KMS-11 (cell line): ENCODE measurements around the gene ARHGAP35.

Source experiments
- H2AFZ ChIP-seq: fragments of 200-600 bp; sonication (generic); 2 replicates; pipeline ENCODE4 v1.6.1; 2016; ENCODE audit warnings: antibody characterized with exemption, mixed run types, low read depth
- H3K27ac ChIP-seq: fragments of 200-600 bp; sonication (generic); 2 replicates; pipeline ENCODE4 v1.6.1; 2016; ENCODE audit warnings: mild to moderate bottlenecking, mixed run types
- H3K27me3 ChIP-seq: fragments of 200-600 bp; sonication (generic); 2 replicates; pipeline ENCODE4 v1.6.1; 2017; ENCODE audit warnings: mild to moderate bottlenecking, low read depth, mixed run types, moderate library complexity; ENCODE audit not compliant: insufficient read depth
- H3K36me3 ChIP-seq: fragments of 200-600 bp; sonication (generic); 2 replicates; pipeline ENCODE4 v1.6.1; 2017; ENCODE audit warnings: mild to moderate bottlenecking, mixed run types; ENCODE audit not compliant: insufficient read depth
- H3K4me1 ChIP-seq: fragments of 200-600 bp; sonication (generic); 2 replicates; pipeline ENCODE4 v1.6.1; 2016; ENCODE audit warnings: mild to moderate bottlenecking, low read depth, mixed run types; ENCODE audit not compliant: poor library complexity, severe bottlenecking
- H3K4me2 ChIP-seq: fragments of 200-600 bp; sonication (generic); 2 replicates; pipeline ENCODE4 v1.7.0; 2016; ENCODE audit warnings: mild to moderate bottlenecking, mixed run types
- H3K4me3 ChIP-seq: fragments of 200-600 bp; sonication (generic); IDR thresholded peaks from 2 replicates; pipeline ENCODE4 v1.6.1; 2017; ENCODE audit warnings: low read depth, low read length, mixed read lengths; ENCODE audit not compliant: insufficient read depth
- H3K79me2 ChIP-seq: fragments of 200-600 bp; sonication (generic); 2 replicates; pipeline ENCODE4 v1.6.1; 2016; ENCODE audit warnings: low read depth, mixed run types; ENCODE audit not compliant: insufficient read depth
- H3K9ac ChIP-seq: fragments of 200-600 bp; sonication (generic); 2 replicates; pipeline ENCODE4 v1.6.1; 2016; ENCODE audit warnings: mild to moderate bottlenecking, mixed run types
- H4K20me1 ChIP-seq: fragments of 200-600 bp; sonication (generic); 2 replicates; pipeline ENCODE4 v1.6.1; 2016; ENCODE audit warnings: mild to moderate bottlenecking, mixed run types; ENCODE audit not compliant: insufficient read depth
- CTCF ChIP-seq: fragments of 200-600 bp; sonication (generic); conservative IDR thresholded peaks from 2 replicates; pipeline ENCODE4 v1.6.1; 2017; ENCODE audit warnings: low read depth, mild to moderate bottlenecking, antibody characterized with exemption, low read length, moderate library complexity, mixed read lengths

ARHGAP35 gene

GRCh38 chr19:46906221-46906620, 45.4 kb downstream of the ARHGAP35 start:
- Histone ChIP-seq H3K4me2 (no peak overlapping the region), H3K9ac (no peak overlapping the region), H3K27ac (no peak overlapping the region), H3K4me1 (no peaks in the 10 kb centered on the region), H3K4me3 (no peak overlapping the region), H3K79me2 (peaks cover 38% of the 10 kb centered on the region; the same call in 1 of the 2 replicates), H4K20me1 (peaks cover 8% of the 10 kb centered on the region; the same call in 1 of the 2 replicates), H2AFZ (no peak overlapping the region), H3K36me3 (no peaks in the 10 kb centered on the region), H3K27me3 (no peaks in the 10 kb centered on the region)
- no peak for TF ChIP-seq CTCF

- TF ChIP-seq CTCF: no peak
- Histone ChIP-seq H3K4me2 (no peak overlapping the region), H3K4me3 (no peak overlapping the region), H3K79me2 (peaks cover 32% of the 10 kb centered on the region; the same call in 1 of the 2 replicates), H3K9ac (no peak overlapping the region), H2AFZ (no peak overlapping the region), H3K4me1 (peaks cover under 1% of the 10 kb centered on the region), H3K27ac (no peak overlapping the region), H4K20me1 (peaks cover 10% of the 10 kb centered on the region; the same call in 1 of the 2 replicates), H3K36me3 (no peaks in the 10 kb centered on the region), H3K27me3 (no peaks in the 10 kb centered on the region)
Observed at GRCh38 chr19:46907880-46908279, 47.1 kb downstream of the ARHGAP35 start.

GRCh38 chr19:46909356-46909755, 48.6 kb downstream of the ARHGAP35 start:
- H3K9ac ChIP-seq: no peak overlapping the region
- H3K27ac ChIP-seq: no peak overlapping the region
- peaks cover 13% of the 10 kb centered on the region; the same call in 1 of the 2 replicates for H4K20me1 ChIP-seq
- H3K79me2 ChIP-seq: peaks cover 38% of the 10 kb centered on the region; the same call in 1 of the 2 replicates
- no peaks in the 10 kb centered on the region for H3K27me3 ChIP-seq
- no peak overlapping the region for H3K4me3 ChIP-seq
- peaks cover 16% of the 10 kb centered on the region for H3K4me1 ChIP-seq
- no peak for TF ChIP-seq CTCF
- H3K4me2 ChIP-seq: no peak overlapping the region
- H2AFZ ChIP-seq: no peak overlapping the region
- no peaks in the 10 kb centered on the region for H3K36me3 ChIP-seq
